Endothelial cell of umbilical vein (primary cell): ENCODE measurements around the gene KIRREL1. TPM values are rescaled to one million over a fixed set of nuclear protein-coding genes. Genes with fewer than 3 reads are reported as not detected.

Experiments used
- BruUV-seq: library from RNA; stranded (reverse); fragments of 400-500 nt; replicated peaks from 2 replicates; lab custom pipeline; 2021; lab: Mats Ljungman, UMichigan
- CTCF ChIA-PET: fragments of 300-600, 350-600 bp; sonication (Branson Sonifier 250); formaldehyde crosslinking; loops from one replicate; lab custom pipeline; 2021; ENCODE audit warnings: antibody characterized with exemption, inconsistent platforms; lab: Charles Lee
- POLR2A ChIA-PET: fragments of 300-600, 350-600 bp; sonication (Branson Sonifier 250); formaldehyde crosslinking; loops from one replicate; lab custom pipeline; 2021; ENCODE audit warnings: antibody characterized with exemption, inconsistent platforms; lab: Charles Lee
- DNase-seq: peaks from one replicate; pipeline ENCODE4 v3.0.0-alpha.2; 2011; ENCODE audit warnings: low read depth, low spot score
- FAIRE-seq: peaks from 2 replicates; lab custom pipeline; 2011; peaks lifted over from hg19 to GRCh38; lab: Jason Lieb, UNC
- H2AFZ ChIP-seq: 2 replicates; pipeline ENCODE4 v1.6.0; 2012; ENCODE audit warnings: low read depth, low read length, control low read depth, inconsistent platforms
- H3K27ac ChIP-seq: 2 replicates; pipeline ENCODE4 v1.5.1; 2011; ENCODE audit warnings: low read depth, mild to moderate bottlenecking, control low read depth, low read length, moderate library complexity; ENCODE audit not compliant: insufficient read depth
- H3K27me3 ChIP-seq, 2 experiments: 2 replicates each; pipeline versions ENCODE4 v1.6.0 to v1.6.1; 2011; ENCODE audit warnings: low read length in 2 of 2, mixed read lengths in 1 of 2; ENCODE audit not compliant: control insufficient read depth in 2 of 2, insufficient read depth in 2 of 2
- H3K36me3 ChIP-seq, 2 experiments: 2 replicates in 1 of 2; 3 replicates in 1 of 2; pipeline ENCODE4 v1.5.1; 2011; ENCODE audit warnings: low read length in 2 of 2, mild to moderate bottlenecking in 1 of 2, moderate library complexity in 1 of 2; ENCODE audit not compliant: control insufficient read depth in 2 of 2, insufficient read depth in 2 of 2; ENCODE audit errors: extremely low read depth in 1 of 2
- H3K4me1 ChIP-seq: 3 replicates; pipeline ENCODE4 v1.5.1; 2011; ENCODE audit warnings: mild to moderate bottlenecking, low read length; ENCODE audit not compliant: control insufficient read depth, insufficient read depth; ENCODE audit errors: extremely low read depth
- H3K4me2 ChIP-seq: 2 replicates; pipeline ENCODE4 v1.6.1; 2011; ENCODE audit warnings: low read length, control low read depth, mixed read lengths; ENCODE audit not compliant: insufficient read depth
- H3K4me3 ChIP-seq, 3 experiments: fragments of 200-600 bp in 1 of 3; sonication (generic), shearing (Covaris generic) in 1 of 3; replicated peaks in 1 of 3; 2 replicates each; pipeline ENCODE4 v1.5.1; 2011 to 2016; ENCODE audit warnings: control low read depth in 3 of 3, low read length in 3 of 3, mild to moderate bottlenecking in 2 of 3, inconsistent platforms in 1 of 3, low read depth in 1 of 3, moderate library complexity in 1 of 3; ENCODE audit not compliant: insufficient read depth in 1 of 3
- H3K79me2 ChIP-seq: 2 replicates; pipeline ENCODE4 v1.6.0; 2012; ENCODE audit warnings: low read length, inconsistent platforms; ENCODE audit not compliant: control insufficient read depth, insufficient read depth
- H3K9ac ChIP-seq: replicated peaks from 2 replicates; pipeline ENCODE3; 2011; ENCODE audit warnings: low read length, control low read depth; ENCODE audit not compliant: insufficient read depth; ENCODE audit errors: extremely low read depth
- H3K9me1 ChIP-seq: replicated peaks from 3 replicates; pipeline ENCODE4 v1.6.0; 2011; ENCODE audit warnings: mild to moderate bottlenecking, low read length; ENCODE audit not compliant: control insufficient read depth, insufficient read depth; ENCODE audit errors: extremely low read depth
- H3K9me3 ChIP-seq: replicated peaks from 2 replicates; pipeline ENCODE4 v1.5.1; 2012; ENCODE audit warnings: low read length, inconsistent platforms; ENCODE audit not compliant: control insufficient read depth, insufficient read depth
- H4K20me1 ChIP-seq: replicated peaks from 2 replicates; pipeline ENCODE3; 2011; ENCODE audit warnings: mild to moderate bottlenecking, low read length; ENCODE audit not compliant: control insufficient read depth, insufficient read depth; ENCODE audit errors: extremely low read depth
- EZH2 ChIP-seq: IDR thresholded peaks from 2 replicates; pipeline ENCODE4 v1.6.1; 2012; ENCODE audit warnings: borderline replicate concordance, low read depth, mild to moderate bottlenecking, moderate library complexity, low read length, inconsistent platforms; ENCODE audit not compliant: severe bottlenecking
- MAX ChIP-seq: IDR thresholded peaks from 2 replicates; pipeline ENCODE4 v1.6.1; 2011; ENCODE audit not compliant: insufficient read depth, insufficient read length
- MYC ChIP-seq: IDR thresholded peaks from one replicate; pipeline ENCODE4 v1.6.1; 2011; ENCODE audit warnings: mild to moderate bottlenecking, low read depth, low read length
- dilution Hi-C: fragments of 300-500 bp; cut with MboI; formaldehyde crosslinking; loops from one replicate; pipeline ENCODE4 v1.15.0; 2019; ENCODE audit warnings: low sequenced_read_pairs; ENCODE audit not compliant: extremely low pct_ligation_motif_present
- intact Hi-C: fragments of 100-400 bp; cut with micrococcal nuclease; formaldehyde crosslinking; loops from one replicate; pipeline ENCODE4 v1.10.0; 2022
- polyA plus RNA-seq, 4 experiments: library from polyadenylated mRNA; depleted of rRNA in 3 of 4; stranded (reverse) in 3 of 4; unstranded in 1 of 4; fragments of >200 nt; gene quantifications; 2 replicates each; pipeline versions ENCODE4 v1.2.1 to v1.2.3, GENCODE V29; 2011 to 2012; ENCODE audit warnings: missing spikeins in 1 of 4
- total RNA-seq: library from RNA; stranded (reverse); gene quantifications from 2 replicates; pipeline ENCODE4 v1.2.3, GENCODE V29; 2021

Gene KIRREL1
- total and polyA plus RNA-seq, 2 donors (not counting 3 experiments of a cell fraction or from before 2014, with no cell fraction given) = 35.6 to 57.6 TPM

GRCh38 chr1:158075078-158075477 lies 81.6 kb downstream of the KIRREL1 start:
- H3K4me3 ChIP-seq = no peak overlapping the region
- H4K20me1 ChIP-seq = no peaks in the 10 kb centered on the region
- FAIRE-seq (no peak), DNase-seq (no peak)
- H3K36me3 ChIP-seq = peaks cover 0 to 28% of the 10 kb centered on the region in 2 experiments
- no peak for TF ChIP-seq MYC
- no peak for TF ChIP-seq MAX
- no peak overlapping the region for H3K27ac ChIP-seq
- no peaks in the 10 kb centered on the region for H3K4me1 ChIP-seq
- dilution Hi-C loops = no loop called here
- no peak overlapping the region for H2AFZ ChIP-seq
- ChIA-PET CTCF (interaction anchor here (0.8 to 6.1 kb wide), 7 partner anchors 9 to 83 kb away, joined by 3 to 30 read pairs (median 4); no protein-coding TSS in a partner anchor), POLR2A (no interaction called here)
- no peaks in the 10 kb centered on the region for H3K9me1 ChIP-seq
- no peaks in the 10 kb centered on the region for H3K27me3 ChIP-seq
- no peak overlapping the region for H3K9ac ChIP-seq
- H3K4me2 ChIP-seq = no peak overlapping the region
- no peaks in the 10 kb centered on the region for H3K79me2 ChIP-seq
- no peaks in the 10 kb centered on the region for H3K9me3 ChIP-seq
- intact Hi-C loops = no loop called here
- no TSS peak for BruUV-seq

GRCh38 chr1:158076441-158076840 lies 83.0 kb downstream of the KIRREL1 start:
- dilution Hi-C loops (no loop called here), intact Hi-C loops (no loop called here)
- peaks cover 6 to 34% of the 10 kb centered on the region in 2 experiments for H3K36me3 ChIP-seq
- H3K27me3 ChIP-seq = no peaks in the 10 kb centered on the region
- no peaks in the 10 kb centered on the region for H3K79me2 ChIP-seq
- ChIA-PET POLR2A (no interaction called here), CTCF (interaction anchor here (0.6 to 6.1 kb wide), 4 partner anchors 8 to 85 kb away, joined by 3 to 30 read pairs (median 4); no protein-coding TSS in a partner anchor)
- no TSS peak for BruUV-seq
- no peak for TF ChIP-seq EZH2
- FAIRE-seq (no peak), DNase-seq (no peak)
- H3K9ac ChIP-seq = no peak overlapping the region
- H4K20me1 ChIP-seq = no peaks in the 10 kb centered on the region
- no peak overlapping the region for H2AFZ ChIP-seq
- H3K27ac ChIP-seq = no peak overlapping the region
- no peaks in the 10 kb centered on the region for H3K9me1 ChIP-seq
- H3K9me3 ChIP-seq = no peaks in the 10 kb centered on the region
- H3K4me3 ChIP-seq = no peak overlapping the region
- no peak overlapping the region for H3K4me2 ChIP-seq
- H3K4me1 ChIP-seq = no peaks in the 10 kb centered on the region
